Fibroblast of the aortic adventitia (primary cell): ENCODE measurements around the gene CCDC24. TPM values are rescaled to one million over a fixed set of nuclear protein-coding genes. Genes with fewer than 3 reads are reported as not detected.

Experiments used
- DNase-seq: peaks from one replicate; pipeline ENCODE4 v3.0.0-alpha.2; 2010; ENCODE audit warnings: low read depth
- H3K4me3 ChIP-seq: 2 replicates; pipeline ENCODE4 v1.5.1; 2011; ENCODE audit warnings: low read depth, mild to moderate bottlenecking, control low read depth, low read length, moderate library complexity
- total RNA-seq: library from RNA; depleted of rRNA; stranded (reverse); fragments of >200 nt; gene quantifications from 2 replicates; pipeline ENCODE4 v1.2.3, GENCODE V29; 2012; ENCODE audit warnings: low replicate concordance
- TF ChIP-seq, protein P1 (sequence below): IDR thresholded peaks from 2 replicates; pipeline ENCODE4 v1.5.1; 2011; ENCODE audit warnings: mild to moderate bottlenecking, low read length, control low read depth, inconsistent platforms; ENCODE audit not compliant: insufficient read depth

CCDC24 gene
- total RNA-seq, 1 donor: 2.6 TPM

DNA sequence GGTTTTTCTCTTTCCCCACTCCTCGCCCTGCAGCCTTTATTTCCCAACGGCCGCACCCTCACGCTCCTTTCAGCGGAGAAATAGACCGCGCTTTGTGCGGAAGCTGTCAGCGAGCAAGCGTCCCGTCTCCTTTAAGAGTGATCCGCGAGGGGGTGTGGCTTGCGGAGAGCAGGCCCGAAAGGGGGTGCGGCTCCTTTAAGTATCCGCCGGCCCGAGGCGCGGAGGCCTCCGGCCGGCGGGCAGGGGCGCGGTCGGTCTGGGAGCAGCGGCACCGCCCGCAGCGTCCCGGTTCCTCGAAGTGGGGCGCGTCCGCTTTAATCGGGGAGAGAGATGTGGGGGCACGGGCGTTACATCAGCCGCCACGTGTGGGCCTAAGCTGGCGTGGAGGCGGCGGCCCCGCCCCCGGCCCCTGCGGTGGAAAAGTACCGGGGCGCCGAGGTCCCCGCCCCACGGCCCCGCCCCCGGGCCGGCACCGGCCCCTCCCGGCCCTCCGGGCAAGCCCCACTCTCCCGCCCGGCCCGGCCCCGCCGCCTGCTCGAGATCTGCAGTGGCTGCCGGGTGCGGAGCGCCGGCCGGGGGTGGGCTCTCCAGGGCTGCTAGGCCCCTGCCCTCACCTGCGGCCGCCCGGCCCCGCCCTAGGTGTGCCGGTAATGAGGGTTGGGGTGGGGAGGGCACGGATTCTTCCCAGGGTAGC, 38.7 kb downstream of the CCDC24 start:
- peak overlapping the region; percentile 83 for H3K4me3 ChIP-seq
- TF ChIP-seq, protein P1, sequence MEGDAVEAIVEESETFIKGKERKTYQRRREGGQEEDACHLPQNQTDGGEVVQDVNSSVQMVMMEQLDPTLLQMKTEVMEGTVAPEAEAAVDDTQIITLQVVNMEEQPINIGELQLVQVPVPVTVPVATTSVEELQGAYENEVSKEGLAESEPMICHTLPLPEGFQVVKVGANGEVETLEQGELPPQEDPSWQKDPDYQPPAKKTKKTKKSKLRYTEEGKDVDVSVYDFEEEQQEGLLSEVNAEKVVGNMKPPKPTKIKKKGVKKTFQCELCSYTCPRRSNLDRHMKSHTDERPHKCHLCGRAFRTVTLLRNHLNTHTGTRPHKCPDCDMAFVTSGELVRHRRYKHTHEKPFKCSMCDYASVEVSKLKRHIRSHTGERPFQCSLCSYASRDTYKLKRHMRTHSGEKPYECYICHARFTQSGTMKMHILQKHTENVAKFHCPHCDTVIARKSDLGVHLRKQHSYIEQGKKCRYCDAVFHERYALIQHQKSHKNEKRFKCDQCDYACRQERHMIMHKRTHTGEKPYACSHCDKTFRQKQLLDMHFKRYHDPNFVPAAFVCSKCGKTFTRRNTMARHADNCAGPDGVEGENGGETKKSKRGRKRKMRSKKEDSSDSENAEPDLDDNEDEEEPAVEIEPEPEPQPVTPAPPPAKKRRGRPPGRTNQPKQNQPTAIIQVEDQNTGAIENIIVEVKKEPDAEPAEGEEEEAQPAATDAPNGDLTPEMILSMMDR: no peak
- peak; percentile 87 for DNase-seq

DNA sequence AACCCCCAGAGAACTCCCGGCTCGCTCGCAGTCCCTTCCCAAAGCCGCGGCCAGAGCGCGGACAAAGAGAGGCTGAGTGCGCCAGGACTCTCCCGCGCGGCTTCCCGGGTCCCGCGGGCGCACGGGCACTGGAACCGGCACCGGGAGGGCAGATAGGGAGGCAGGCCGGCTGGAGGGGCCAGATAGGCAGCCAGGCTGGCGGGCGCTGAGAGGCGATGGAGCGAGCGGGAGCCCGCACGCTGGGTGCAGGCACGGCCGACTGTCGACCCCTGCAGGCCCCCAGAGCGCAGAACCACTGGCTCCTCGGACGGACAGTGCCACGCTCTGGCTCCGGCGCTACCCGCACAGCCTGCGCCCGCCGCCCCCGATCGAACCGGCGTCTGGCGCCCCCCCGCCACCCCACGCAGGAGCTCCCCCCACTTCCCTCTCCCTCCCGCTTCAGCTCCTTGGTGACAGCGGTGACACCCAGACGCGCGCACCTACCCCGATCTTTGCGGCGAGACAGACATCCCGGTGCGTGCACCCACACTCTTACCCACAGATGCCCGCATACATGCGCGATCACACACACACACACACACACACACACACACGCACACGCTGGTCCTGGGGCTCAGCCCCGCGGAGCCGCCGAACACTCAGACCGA, 39.3 kb downstream of the CCDC24 start:
- peak; percentile 30 for DNase-seq
- TF ChIP-seq, protein P1: peak; percentile 28

DNA sequence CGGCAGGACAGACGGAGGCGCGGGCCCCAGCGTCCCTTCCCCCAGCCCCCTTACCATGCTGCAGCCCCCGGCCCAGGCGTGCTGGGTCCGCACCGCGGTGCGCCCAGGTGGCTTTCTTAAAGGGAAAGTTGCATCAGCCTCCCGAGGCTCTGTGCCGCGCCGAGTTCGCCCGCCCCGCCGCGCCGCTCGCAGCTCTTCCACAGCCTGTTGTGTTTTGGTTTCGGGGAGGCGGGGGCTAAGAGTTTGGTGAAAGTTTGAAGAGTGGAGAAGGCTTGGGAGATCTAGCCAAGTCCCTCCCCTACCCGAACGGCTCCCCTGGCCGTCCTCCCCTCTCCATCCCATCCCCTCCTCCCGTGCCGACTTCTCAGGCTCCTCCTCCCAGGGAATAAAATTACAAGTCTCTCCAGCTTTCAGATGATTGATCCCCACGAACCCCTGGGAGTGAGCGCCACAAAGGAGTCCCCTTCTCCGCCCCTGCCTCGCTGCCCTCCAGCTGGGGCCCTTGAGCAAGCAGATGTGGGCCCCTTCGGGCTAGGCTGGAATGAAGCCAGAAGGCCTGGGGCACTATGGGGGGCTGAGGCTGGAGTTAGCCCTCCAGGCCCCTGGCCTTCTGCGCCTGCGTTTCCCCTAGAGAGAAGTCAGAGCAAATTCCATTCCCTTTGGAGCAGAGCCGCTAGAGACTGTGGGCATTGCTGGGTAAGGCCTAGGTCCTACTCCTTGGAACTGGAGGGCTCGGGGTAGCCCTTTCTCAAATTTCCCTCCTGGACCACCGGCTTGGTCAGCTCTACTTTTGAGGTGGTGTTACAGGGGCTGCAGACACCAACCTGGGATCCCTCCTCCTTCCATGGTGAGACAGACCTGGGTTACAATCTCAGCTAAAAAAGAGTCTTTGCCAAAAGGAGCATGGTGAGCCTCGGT, 40.1 kb downstream of the CCDC24 start, which contains the start of gene SLC6A9:
Gene SLC6A9, minus strand, starts transcription at position 211 of the 918 bp plus-strand sequence. CDS start 7,185 bp downstream, outside the sequence.
- H3K4me3 ChIP-seq: peak within 1 kb of the TSS; percentile 83
- DNase-seq: peak; percentile 86
- TF ChIP-seq, protein P1: no peak

More for the DNA sequence above, 39.3 kb downstream of the CCDC24 start:
- peak overlapping the region; percentile 83 for H3K4me3 ChIP-seq

DNA sequence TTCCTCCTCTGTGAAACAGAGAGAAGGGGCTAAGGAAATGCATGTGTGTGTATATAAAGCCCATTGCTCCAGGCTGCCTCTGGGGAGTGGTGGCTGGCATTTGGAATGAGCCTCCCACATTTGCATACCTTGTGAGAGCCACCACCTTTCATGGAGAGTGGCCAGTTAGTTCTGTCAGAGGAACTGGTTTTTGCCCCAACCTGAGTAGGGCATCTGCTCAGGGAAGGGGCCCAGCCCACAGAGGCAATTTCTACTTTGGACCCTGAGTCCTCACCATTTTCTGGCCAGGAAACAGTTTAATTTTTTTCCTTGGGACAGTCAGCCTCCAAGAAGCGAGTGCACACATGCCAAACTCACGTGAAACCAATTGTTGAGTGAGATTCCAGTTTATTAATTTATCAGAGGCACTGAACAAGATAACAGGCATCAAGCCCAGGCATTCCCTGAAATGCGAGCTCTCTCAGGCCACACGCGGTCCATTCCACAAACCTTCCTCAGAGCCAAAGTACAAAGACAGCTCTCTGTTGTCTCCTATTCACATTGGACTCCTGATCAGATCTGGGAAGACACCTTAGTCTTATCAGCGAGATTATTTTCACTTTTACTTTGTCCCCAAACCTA, 40.9 kb downstream of the CCDC24 start:
- TF ChIP-seq, protein P1: no peak
- H3K4me3 ChIP-seq: no peak overlapping the region
- DNase-seq: peak; percentile 47

DNA sequence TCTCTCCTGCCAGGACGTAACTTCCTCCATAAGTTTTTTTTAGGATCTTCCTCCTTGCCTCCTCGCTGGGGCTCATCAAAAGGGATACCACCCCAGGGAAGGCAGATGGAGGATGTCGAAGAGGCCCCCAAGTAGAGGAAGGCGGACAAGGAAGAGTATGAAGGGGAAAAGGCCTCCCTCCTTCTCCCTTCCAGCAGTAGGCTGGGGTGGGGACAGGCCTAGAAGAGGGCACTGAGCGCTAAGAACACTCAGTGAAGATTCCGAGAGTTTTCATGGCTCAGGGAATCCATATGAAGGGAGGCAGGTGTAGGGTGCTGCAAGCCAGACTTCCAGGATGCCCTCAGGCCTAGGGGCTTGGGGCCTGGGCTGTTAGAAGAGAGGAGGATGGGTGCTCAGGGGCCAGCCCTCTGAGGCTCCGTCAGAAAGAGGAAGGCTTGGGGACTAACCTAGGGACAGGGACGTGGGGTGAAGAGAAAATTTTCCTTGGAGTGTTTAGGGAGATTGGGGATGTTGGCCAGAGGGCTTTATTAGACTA, 41.7 kb downstream of the CCDC24 start:
- TF ChIP-seq, protein P1: no peak
- no peak for DNase-seq
- no peak overlapping the region for H3K4me3 ChIP-seq

DNA sequence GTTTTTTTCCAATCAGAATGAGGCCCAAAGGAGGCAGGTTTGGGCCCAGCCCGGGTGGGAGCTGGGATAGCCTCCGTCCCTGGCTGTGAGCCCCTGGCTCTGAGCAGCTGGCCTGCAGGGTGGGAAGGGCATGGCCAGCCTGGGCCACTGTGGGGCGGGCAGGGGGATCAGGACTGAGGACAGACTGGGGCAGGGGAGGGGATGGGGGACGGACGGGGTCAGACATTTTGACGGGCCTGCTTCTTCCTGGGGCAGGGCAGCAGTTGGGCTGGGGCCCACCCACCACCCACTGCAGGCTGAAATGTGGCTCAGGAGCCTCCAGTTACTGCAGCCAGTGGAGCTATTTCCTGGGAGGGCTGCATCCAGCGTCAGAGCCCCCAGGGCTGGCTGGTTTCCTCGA, 42.4 kb downstream of the CCDC24 start:
- no peak for DNase-seq
- TF ChIP-seq, protein P1: no peak
- H3K4me3 ChIP-seq: no peak overlapping the region
